NCI-H2196 (cell line): ENCODE results near the gene POLN.
"Not testable (repeated sequence)": the region's sequence is repeated elsewhere in the genome, so short reads cannot be mapped to it uniquely, and the experiment has no call there.

Experiments
- DNase-seq: peaks from one replicate; lab custom pipeline; 2025; ENCODE audit not compliant: unreplicated experiment; lab: John Stamatoyannopoulos, UW

POLN gene

DNA sequence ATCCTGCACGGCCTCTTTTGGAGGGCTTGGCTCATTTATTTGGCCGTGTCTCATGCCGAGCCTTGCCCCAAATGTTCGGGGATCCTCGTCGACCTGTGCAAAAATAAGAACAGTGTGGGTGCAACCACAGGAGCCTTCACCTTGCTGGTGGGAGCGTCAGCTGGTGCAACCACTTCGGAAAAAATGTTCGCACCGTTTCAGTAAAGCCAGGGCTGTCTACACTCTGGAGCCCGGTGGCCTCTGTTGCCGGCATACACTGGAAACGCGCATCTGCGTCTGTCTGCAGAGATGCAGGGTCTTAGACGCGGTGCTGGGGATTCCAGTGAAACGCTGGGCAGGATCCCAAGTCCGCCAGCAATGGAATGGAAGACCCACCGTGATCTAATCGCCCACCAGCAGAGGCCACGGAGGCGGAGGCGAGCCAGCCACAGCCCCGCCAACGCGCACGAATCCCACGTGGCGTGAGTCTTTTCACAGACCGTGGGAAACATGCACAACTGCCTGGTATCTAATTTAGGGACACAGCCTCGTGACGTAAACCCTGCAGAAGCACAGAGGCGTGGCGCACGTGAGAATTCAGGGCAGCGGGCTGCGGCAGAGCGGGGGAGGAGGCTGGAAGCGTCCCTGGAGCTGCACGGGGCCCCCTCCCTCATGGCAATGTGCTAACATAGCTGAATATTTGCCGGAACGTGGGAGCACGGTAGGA, 33.8 kb upstream of the POLN start:
- DNase-seq: no peak

DNA sequence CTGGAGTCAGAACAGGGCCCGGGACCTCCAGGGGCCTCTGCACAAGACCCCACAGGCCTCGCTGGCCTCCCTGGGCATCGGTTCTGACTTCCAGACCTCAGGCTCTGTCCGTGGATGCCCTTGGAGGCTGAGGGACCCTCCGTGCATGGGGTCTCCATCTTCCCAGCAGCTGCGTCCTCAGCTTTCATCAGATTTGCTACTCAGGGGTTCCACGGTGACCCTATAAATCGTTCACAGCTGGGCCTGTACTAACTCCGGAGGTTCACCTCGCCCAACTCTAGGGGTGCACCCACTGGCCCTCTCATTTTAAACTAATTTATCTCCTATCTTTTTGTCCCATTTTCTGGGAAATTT, 33.1 kb upstream of the POLN start:
- not testable (repeated sequence) for DNase-seq

DNA sequence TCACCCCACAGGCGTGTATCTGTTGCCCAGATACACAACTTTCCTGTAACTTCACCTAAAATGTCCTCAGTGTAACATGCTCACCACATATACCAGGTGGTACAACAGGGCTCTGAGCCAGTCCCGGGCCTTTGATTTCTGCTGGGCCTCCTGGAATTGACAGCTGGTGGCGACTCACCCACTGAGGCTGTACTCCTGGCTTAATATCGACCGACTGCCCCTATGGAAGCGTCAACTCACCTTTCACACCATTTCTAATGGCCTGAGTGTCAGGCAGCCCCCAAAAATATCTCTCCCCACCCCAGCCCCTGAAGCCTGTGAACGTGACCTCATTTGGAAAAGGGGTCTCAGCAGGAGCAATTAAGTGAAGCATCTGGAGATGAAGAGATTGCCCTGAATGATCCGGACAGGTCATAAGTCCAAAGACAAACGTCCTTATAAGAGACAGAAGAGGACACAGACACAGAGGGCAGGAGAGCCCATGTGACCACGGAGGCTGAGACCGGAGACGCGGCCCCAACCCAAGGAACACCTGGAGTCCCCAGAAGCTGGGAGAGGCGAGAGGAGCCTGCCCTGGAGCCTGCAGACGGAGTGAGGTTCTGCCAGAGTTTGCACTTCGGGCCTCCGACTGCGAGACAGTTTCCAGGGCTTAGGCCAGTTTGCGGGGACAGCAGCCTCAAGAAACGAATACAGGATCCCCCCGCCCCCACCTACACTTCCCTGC, 32.6 kb upstream of the POLN start:
- no peak for DNase-seq

DNA sequence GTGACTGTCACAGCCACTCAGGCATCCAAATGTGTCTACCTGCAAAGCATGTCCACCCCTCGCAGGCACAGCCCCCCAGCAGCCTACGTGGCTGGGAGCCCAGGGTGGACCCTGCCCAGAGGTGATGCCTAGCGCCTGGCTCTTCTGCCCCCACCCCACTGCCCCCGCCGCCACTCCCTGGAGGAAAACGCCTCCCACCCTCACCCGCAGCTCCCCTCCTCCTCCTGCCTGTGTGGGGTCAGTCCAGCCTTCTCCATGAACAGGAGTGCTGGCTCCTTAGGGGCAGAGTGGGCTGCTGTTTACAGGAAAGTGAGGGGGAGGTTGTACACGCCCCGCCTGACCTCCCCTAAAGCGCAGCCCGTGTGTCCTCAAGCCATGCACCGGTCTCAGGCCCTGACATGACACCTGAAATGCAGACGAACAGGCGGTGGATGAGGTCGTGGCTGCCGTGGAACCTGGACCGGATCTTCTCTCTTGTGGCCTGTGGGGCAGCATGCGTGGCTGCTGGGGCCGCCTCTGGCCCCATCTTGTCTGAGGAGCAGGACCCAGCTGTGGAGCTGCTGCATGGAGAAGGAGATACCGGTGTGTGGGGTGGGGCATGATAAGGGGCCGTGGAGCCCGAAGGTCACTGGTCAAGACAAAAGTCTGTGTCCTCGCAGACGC, 31.9 kb upstream of the POLN start:
- no peak for DNase-seq

DNA sequence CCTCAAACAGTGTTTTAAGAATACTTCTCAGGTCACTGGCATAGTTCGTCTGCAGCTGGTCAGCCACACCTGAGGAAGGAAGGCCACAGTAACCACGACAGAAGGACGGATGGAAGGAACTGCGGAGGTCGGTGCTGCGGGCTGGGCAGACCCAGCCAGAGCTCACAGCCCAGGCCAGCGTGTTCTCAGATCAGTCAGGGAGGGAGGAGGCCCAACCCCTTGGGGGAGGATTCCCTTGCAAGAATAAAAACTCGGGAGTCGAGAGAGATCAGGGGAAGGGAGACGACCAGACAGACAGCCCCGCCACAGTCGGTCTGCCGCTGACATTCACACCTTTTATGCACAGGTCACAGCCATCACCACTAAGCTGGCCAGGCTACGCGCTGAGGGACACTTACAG, 31.3 kb upstream of the POLN start:
- DNase-seq: no peak

DNA sequence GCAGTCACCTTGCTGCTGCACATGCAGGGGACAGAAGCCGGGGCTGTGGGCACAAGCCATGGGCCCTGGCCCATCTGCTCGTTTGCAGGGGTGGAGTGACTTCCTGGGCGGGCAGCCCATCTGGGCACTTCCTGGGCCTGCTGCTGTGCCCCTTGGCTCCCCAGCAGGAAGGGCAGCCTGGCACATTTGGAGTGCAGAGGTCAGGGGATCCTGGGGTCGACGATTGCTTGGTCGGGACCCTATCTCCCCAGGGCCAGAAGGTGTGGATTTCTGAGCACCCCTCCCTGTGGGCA, 30.9 kb upstream of the POLN start:
- DNase-seq: no peak

DNA sequence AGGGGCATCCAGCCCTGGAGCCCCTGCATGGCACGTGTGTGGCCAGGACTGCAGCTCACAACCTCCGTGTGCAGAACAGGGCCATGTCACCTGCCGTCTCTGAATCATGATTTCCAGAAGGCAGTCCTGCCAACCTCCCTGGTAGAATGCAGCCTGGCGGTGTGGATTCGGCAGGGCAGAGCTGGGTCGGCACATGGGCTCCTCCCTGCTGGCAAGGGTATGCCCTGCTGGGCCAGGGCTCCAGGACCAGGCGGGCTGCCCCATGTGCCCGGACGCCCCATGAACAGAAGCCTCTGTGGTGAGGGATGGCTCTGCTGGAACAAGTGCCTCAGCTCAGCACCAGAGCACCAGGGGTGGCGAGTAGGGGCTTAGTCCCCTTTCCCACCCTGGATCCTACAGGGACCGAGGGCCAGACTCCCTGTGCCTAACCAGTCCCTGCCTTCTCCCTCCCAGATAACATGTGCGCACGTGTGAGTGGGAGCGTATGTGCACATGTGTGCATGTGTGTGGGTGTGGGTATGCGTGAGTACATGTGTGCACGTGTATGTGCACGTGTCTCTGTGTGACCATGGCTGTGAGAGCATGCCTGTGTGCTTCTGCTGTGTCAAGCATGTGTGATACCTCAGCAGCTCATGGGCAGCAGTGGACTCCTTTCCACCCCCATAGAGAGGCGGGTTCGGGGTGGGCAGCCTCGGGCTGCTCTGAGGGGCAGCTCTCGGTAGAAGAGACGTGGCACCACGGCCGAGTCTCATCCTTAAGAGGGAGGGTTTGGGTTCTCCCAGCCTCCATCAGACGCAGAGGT, 30.3 kb upstream of the POLN start:
- DNase-seq: no peak

DNA sequence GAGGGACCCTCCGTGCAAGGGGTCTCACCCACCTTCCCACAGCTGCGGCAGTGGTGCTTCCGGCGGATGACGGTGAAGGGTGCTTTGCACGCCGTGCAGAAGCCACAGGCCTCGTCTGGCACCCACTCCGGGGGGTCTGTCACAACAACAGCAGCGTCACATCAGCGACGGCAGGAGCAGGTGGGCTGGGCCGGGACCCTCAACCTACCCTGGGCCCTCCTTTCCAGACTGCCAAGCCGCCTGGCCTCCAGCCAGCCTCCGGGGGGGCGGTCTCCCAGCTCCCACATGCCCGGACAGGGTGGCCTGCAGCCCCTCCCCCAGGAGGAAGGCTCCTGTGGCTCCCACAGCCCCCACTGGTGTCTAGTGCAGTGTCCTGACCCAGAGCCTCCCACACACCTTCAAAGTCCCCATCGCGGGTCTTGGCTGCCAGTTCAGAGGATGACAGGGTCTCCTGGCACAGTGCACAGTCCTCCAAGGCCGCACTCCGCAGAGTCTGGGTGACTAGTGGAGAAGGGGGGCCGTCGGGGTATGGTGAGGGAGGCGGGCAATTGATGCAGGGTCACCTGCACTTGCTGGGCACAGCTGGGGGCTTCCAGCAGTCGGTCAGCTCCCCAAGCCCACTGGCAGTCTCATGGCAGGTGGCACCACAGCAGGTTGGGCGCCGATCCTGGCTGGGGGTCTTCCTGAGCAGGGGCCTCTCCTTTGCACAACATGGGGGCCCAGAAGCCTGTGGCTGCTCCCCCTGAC, 29.5 kb upstream of the POLN start:
- DNase-seq: no peak

DNA sequence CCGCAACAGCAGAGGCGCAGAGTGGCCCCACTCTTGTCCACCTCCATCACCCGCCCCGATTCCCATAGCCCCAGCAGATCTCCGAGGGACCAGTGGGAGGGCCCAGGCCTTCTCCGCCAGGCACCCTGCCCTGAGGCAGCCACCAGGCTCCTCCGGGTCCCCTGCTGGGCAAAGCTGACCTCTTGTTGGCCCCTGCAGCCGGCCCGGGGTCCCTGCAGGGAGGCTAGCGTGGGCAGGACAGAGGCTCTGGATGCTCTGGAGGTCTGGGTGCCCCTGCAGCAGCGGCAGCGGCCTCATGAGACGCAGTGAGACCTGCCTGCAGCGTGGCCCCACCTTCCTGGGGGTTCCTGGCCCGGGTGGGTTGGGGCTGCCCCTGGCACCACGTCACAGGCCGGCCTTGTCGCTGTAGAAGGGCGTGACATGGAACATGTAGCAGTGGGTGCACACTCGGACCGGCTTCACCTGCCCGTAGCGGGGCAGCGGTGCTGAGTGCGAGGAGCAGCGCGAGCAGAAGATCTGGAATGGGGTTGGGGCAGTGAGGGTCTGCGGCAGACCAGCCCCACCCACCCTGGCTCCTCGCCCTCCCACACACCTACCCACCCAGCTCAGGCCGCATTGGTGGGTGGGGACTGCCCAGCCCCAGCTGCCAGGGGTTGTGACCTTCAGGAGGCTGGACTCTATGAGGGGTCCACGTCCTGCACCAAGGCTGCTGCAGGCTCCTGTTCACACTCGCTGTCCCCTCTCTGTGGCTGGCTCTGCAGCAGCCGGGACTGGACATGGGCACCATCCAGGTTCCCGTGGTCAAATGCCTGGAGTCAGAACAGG, 28.6 kb upstream of the POLN start:
- DNase-seq: no peak

DNA sequence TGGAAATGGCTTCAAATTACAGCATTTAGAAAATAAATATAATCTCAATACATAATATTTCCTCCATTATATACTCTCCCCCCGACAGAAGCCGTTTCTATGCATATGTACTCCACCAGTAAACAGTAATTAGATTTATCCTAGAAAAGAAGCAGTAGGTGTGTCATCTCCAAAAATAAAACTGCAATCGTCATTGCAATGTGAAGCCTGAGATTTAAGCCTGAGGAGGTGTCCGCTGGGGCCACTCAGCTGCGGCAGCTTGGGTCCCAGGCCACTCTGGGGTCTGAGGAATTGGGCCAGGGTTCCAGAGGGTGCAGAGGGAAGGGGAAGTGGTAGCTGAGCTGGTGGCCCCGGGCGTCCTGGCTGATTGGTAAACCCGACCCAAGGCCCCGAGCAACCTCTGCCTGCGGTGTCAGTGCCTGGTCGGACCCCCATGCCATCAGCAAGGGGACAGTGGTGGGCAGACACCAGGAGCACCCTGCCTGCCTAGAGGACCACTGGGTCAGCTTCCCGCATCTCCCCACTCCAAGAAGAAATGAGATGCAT, 27.8 kb upstream of the POLN start:
- no peak for DNase-seq

DNA sequence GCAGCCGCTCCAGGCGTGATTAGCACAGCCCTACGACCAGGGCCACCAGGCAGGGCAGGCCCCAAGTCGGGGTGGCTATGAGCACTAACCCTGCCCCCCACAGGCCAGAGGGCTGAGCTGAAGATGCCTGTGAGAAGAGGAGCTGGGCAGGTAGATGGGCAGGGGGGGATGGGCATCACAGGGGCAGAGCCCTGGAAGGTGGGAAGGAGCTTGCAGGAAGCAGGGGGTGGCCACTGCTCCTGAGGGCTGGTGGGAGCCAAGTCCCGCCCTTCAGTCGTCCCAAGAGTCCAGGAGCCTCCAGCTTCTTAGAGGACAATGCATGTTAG, 27.2 kb upstream of the POLN start:
- DNase-seq: no peak

DNA sequence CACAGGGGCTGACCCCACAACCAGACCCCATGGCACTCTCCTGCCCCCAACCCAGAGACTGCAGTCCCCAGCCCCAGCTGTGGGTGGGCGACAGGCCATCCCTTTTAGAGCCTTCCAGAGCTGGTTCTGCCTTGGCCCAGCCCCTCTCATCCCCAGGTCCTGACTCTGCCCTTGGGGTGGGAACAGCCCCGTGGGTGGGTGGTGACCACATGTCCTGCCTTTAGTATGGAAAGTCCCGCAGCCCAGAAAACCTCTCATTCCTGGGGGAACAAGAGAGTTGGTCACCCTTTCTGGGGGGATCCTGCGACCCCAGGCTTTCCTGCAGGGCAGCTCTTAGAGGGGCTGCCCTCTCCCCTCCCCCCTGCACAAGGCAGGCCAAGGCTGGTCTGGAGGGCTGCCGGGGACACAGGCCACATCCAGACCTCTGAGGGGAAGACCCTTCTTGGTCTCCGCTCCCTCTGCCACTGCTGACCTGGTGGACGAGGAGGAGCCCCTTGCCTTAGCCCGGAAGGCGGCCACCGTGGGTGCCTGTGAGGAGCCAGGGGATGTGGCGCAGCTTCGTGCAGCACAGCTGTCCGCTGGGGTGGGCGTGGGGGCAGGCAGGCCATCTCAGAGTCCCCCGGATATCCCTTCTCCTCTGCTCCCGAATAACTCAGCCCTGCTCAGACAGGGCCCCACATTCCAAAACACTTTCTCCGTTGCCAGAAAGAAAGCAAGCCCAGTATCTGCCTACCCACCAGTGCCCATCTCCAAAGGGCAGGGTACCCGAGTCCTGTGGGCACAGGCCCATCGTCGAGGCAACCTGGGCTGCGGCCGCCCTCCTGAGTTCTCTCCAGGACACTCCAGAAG, 26.7 kb upstream of the POLN start:
- no peak for DNase-seq

DNA sequence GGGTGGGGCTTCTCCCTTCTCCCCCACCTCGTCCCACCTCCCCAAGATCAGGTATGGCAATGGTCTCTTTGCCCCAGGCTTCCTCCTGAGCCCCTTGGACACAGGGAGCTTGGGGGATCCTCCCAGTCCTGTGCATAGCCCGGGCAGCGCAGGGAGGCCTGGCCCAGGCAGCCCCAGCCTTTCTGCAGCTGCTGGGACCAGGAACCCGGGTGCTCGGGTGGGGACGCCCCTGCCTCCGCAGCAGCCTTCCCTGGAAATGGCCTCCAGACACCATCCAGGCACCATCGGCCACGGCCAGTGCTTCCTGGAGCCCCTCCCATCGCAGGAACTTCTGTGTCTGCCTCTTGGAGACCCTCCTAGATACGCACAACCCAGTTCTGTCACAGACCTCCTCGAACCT, 25.9 kb upstream of the POLN start:
- no peak for DNase-seq

DNA sequence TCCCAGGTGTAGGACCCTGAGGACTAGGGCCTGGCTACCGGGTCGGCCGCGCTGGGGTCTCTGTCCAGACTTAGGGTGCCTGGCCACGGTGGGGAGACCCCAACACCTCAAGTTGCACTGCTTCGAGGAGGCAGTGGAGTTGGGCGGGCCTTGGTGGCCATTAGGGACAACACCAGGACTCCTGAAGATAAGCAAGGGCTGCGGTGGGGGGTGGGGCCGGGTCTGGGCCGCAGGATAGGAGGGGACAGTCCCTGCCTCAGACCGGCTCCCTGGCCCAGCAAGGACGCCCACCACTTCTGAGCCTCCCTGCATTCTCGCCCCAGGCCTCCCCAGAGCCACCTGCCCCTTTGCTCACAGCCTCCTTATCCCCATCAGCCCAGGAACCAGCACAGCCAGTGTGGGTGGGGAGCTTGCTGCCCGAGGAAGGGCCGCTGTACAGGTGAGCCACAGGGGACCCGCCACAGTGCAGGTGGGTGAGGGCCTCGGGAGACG, 25.4 kb upstream of the POLN start:
- DNase-seq: no peak

DNA sequence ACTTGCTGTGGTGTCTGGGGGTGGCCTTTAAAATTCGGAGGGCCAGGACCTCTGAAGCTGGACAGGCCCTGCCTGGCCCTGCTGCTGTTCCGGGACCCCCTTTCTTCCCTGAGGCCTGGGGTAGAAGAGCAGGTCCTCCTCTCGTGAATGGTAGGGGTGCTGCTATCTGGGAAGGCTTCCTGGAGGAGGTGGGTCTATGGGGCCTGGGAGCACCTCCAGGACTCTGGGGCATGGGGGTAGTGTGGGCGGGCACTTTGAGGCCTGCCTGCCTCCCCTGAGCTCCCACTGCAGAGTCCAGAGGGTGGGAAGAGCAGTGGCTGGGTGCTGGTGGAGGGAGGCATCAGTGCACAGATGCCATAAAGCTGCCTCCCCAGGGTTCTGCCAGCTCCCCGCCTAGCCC, 24.9 kb upstream of the POLN start:
- DNase-seq: no peak

DNA sequence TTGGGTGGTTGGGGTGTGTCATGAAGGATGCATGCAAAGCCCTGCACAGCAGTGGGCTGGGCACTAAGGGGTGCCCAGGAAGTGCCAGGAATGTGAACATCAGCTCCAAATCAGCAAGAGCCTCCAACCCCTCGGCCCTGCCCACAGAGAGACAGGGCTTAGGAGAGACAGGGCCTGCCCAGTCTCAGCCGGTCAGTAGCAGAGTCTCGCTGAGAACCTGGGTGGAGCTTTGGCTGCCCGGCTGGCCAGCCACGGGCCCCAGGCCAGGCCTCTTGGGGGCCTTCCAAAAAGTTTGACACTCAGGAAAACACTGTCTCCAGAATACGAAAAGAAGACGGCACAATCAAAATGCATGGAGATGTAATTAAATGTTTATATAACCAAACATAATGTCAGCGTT, 24.3 kb upstream of the POLN start:
- DNase-seq: no peak

DNA sequence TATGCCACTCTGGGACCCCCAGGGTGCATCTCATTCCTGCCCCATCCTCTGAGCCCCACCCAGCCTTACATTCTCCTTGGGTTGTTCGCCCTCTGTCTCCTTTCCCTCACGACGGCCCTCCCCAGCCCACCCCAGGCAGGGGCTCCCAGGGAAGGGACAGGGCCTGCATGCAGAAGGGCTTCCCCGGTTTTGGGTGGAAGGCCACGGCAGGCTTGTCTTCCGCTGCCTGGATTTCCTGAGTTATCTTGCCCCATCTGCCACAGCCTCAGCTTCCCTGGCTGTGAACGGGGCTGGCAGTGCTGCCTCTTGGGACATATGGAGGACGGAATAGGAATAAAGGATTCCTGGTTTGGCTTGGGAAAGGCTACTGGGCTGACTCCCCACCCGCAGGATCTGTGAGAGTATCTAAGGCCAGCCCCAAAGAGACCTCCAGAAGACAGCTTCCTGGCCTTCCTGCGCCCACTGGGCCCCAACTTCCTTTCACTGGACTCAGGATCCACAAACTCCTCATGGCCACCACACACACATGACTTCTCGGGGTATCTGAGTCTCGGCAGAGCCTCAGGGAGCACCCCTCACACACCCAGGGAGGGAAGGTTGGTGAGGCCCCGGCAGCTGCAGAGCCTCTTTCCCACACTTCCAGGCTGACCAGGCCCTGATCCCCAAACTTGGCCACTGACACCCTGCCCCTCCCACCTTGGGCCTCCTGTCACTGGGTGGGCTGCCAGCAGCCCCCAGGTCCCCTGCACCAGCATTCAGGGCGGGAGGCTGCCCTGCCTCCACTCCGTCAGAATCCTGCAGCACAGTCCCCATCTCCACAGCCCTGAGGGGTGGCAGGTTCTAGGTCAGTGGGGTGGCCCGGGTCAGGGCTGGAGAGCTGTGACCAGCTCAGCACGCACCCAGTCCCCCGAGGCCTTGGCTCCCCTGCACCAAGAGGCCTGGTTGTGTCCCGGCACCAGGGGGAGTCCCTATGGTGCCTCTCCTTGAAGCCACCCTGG, 23.5 kb upstream of the POLN start:
- no peak for DNase-seq

DNA sequence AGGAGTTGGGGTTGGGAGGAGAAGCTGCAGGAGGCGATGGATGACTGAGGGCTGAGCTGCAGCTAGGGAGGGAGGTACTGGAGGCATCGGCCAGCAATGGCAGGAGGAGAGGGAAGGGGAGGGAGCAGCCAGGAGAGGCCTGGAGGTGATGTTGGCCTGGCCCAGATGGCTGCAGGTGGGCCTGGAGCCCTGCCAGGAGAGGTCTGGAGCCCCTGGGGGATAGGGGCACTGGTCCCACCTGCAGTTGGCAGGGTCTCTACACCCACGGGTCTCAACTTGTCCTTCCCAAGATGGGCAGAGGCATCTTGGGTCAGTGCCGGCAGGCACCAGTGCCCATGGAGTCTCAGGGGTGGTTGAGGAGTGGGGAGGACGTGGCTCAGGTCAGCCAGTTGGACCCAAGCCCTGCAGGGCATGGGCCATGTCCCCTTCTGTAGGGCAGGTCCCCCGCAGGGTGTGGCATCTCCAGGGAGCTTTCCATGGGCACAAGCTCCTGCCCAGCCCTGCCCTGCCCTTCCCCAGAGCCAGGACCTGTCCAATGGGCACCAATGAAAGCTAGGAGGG, 22.6 kb upstream of the POLN start:
- no peak for DNase-seq
